HG02588 (cell line): ENCODE measurements around the gene SLC39A1.

Experiments used
- ATAC-seq: cut with Tn5 transposase; IDR thresholded peaks from one replicate; pipeline ENCODE4 v1.9.1; 2021; ENCODE audit warnings: mild to moderate bottlenecking, moderate library complexity; ENCODE audit not compliant: unreplicated experiment

The SLC39A1 gene

DNA sequence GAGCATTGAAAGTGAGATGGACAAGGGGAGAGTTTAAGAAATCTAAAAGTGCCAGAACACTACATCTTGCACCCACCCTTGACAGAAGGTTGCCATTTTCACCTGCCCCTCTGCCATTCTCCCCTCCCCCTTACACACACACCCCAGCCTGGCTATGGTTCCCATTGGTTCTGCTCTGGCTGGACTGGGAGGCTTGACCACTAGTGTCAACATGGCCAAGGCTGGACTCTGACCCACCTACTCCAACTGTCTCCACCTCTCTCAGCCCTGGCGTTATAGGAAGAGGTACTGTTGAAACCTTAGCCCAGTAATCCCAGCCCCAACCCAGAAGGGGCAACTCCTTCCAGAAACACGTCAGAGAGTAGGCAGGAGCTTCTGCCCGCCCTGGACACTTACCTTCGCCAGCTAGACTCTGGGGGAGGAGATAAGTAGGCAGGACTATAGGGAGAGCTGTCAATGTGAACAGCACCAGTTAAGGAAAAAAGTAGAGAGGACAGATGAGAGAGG, 9.4 kb downstream of the SLC39A1 start:
- ATAC-seq: no peak

DNA sequence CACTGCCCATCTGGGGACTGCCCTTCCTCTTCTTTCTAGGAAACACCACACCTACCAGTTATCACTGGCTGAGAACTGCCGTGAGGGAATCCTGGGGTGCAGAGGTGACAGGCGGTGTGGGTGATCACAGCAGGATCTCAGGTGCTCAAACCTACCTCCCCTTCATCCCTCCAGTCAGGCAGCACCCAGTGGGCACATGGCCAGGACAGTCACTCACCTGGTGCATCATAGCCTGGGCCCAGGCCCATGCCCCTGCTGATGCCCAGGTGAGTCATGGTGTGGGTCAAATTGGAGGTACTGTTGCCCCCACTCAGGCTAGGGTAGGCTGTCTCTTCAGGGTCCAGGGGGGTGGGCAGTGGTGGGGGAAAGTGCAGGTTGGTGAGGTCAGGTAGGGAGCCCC, 11.5 kb downstream of the SLC39A1 start:
- no peak for ATAC-seq

DNA sequence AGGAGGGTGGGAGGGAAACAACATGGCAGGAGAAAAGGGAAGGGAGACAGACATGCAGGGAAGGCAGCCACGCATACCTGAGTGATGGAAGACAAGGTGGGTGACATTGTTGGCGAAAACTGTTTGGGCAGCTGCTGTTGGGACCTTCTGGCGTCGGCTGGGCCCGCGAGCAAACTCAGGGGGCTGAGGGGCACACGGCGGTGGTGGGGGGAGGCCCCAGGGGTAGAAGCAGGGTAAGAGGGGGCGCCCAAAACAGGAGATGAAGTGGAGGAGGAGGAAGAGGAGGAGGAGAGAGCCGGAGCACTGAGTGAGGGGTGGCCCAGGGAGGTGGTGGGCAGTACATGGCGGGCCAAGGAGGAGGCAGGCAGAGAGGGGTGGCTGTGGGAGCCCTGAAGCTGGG, 12.2 kb downstream of the SLC39A1 start:
- ATAC-seq: no peak

DNA sequence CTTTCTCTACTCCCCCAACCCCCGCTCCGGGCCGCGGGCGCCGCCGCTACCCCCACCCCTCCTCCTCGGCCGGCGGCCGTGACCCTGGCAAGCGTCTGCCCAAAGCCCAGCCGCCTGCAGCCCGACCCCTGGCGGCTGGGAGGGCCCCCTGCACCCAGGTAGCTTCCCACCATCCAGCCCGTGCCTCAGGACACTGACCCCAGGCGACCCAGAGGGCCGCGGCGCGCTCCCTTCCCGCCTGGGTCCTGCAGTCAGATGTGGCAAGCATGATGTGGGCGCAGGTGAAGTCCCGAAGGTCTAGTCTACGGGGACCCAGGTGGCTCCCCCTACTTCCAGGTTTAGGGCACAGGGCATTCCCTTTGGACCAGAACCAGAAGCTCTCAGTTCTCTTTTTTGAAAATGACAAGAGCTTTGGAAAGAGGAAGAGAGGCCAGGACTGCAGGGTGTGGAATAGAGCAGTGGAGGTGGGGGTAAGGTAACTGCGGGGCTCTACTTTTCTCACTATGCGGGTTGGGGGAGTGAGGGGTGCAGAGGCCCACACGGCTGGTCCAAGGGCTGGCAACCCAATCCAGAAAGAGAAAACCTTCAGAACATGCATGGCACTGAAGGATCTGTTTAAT, 16.6 kb downstream of the SLC39A1 start, which contains the start of gene DENND4B:
DENND4B (minus strand) TSS at position 97 of the 620 bp plus-strand sequence. CDS start 2,344 bp downstream, outside the sequence.
- peak; percentile 68 for ATAC-seq

DNA sequence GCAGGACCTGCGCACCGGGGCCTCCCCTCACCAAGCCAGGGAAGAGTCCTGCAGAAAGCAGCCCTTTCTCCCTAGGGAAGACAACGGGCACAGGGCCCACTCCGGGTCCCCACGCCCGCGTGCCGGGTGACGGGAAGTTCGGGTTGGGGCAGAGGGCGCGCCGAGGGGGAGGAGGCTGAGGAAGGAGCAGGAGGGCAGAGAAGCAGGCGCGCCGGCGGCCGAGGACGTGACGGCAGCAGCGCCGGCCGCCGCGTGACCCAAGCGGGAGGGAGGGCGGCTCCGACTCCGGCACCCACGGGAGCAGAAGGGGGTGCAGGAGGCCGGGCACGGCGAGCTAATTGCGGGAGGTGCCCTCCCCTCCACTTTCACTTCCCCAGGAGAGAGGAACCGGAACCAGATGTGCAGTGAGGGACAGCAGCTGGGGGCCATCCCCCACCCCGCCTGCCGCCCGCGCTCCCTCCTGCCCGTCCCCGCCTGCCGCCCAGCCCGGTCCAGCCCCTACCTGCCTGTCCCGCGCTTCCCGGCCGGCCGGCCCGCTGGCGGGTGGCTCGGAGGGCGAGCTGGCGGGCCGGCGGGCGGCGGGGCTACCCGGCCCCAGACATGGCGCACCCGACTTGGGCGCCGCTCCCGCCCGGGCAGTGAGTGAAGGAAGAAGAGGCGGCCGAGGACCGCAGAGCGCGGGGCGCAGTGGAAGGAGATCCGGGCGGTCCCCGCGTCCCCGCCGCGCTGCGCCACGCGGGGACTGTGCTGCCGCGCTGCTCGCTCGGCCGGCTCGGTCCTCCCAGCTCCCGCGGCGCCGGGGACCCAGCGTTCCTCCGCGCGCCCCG, 17.3 kb downstream of the SLC39A1 start:
- ATAC-seq: peak; percentile 61

DNA sequence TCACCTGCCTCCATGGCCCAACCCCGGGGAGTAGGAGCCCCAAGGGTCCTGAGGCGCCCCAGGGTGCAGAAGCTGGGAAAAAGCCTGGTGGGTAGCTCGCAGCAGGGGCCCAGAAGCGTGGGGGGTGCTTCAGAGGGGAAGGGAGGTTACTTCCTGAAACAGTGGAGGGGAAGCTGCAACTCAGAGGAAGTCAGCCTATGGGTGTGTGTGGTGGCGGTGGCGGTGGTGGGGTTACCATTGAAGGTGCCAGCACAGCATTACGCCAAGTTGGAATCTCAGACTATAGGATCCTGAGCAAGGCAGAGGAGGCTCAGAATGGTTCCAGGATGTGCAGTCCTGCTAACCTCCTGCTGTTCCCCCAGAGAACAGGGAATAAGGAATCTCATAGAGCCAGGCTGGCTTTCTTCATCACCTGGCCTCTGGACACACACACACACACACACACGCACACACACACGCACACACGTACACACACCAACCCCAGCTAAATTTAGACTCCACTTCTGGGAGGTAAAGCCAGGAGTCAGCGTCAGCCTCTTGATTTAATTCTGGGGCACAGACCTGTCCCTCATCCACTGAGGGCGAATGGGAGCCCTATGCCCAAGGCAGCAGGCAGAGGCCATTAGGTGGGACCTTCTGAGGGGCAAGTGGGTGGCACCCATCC, 18.1 kb downstream of the SLC39A1 start:
- ATAC-seq: no peak

DNA sequence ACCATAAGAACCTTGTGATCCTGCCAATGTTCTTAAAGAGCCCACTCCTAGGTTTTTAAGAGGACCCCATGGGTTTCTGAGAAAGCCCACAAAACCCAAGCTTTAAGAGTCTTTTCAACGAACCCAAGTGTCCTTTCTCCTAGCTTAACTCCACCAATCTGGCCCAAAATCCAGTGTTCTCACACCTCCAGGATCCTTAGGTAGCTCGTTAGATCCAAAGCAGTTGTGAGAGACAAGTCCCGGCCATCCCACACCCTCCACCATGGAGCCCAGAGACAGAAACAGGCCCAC, 18.6 kb downstream of the SLC39A1 start:
- ATAC-seq: no peak

DNA sequence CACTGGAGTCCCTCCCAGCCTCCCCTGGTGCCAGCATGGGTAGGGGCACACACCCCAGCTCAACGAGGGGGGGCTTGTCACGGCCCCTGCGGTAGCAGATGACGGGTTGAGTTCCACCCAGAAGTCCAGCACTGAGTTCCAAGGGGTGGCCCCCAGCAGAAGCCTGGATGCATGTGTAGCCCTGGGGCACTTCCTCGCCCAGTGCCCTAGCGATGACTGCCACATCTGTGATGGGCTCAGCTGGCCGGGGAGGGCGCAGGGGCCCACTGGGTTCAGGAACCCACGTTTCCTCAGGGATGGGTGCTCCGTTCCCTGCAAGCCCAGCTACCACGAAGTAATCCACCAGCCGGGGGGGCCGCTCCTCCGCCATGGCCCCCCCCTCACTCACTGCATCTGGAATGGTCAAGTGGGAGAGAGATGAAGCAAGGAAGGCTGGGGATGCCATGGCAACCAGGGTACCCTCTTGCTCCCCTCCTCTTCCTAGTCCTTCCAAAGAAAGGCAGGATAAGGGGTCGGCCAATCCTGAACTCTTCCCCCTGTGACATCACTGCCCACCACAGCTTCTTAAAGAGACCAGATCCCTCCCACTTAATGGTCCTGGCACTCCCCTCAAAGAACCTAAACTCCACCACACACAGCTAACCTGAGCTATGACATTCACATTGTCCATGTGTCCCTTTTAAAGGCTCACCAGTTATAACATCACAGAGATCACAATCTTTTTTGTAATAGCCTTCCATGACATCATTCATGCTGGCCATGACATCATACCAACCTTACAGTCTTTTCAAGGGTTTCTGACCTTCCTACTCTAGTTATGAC, 19.1 kb downstream of the SLC39A1 start:
- no peak for ATAC-seq

DNA sequence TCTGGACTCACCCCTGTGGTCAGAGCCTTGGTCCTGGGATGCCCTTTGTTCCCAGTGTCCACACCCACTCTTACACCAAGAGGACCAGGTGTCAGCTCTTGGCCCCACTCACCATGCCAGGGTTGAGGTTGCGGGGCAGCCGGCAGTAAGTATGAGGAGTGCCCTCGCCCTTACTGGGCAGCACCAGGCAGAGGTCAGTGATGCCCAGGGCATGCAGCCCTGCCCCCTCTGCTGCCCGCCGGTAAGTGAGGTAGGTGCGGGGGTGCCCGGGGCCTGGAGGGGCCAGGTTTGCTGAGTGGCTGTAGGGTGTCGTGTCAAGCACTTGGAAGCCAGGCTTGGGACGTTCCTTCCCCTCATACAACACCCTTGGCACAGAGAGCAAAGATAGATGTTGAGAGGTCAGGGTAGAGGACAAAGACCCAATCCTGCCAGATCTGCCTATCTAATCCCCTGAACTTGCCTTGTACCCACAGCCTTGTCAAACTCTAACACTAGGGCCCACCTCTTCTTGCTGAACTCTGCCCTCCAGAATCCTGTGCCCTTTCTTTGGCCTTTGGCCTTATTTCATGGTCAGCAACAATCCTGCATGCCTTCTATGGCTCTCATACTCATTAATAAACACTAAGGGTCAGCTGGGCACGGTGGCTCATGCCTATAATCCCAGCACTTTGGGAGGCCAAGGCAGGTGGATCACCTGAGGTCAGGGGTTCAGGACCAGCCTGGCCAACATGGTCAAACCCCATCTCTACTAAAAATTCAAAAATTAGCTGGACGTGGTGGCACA, 20.4 kb downstream of the SLC39A1 start:
- ATAC-seq: no peak

DNA sequence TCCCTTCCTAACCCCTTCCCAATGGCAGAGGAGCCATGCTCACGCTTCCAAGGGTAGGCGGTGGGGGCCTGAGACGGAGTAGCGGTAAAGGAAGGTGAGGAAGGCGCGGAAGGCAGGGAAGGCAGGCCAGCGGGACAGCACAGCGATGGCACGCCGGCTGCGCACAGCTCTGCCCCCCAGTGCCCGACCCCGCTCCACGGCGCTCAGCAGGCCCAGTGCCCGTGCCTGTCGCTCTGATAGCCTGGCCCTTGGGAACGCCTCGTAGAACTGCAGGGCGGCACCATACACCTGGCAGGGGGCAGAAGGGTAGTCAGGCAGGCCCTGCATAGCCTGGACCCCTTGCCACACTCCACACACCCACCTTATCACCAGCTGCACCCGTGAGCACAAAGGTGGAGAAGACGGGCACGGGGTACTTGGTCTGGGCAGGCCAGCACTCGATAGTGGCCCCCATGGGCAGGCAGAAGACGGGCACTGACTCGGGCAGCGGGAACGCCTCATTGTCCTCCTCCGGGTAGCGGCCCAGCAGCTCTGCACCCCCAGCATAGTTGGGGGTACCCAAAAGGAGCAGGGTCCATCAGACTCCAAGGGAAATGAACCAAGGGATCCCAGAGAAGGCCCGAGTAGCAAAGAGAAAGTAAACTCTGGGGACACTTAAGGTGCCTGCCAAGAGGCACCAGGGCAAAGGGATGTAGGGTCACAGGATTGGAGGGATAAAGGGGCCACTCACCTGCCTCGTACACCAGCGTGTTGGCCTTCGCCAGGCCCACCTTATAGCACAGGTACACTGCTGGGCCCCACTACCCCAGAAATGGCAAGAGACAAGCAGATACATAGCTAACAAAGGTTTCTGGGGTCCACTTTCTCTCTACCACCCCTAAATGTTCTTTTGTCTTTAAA, 21.3 kb downstream of the SLC39A1 start:
- no peak for ATAC-seq

DNA sequence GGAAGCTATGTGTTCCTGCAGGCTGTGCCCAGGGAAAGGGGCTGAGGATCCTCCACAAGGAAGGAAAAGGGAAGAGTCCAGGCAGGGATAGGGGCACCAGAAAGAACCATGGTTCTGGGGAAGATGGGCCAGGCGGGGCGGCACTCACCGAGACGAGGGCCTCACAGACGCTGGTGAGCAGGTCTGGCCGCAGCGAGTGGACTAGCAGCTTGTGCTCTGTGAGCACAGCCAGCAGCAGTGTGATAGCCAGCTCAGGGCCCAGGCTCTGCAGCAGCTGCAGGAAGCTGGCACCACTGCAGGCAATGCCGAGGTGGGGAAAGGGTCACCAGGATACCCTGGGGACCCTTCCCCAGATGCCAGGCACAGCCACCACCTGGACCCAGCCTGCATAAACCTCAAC, 22.6 kb downstream of the SLC39A1 start:
- ATAC-seq: no peak

DNA sequence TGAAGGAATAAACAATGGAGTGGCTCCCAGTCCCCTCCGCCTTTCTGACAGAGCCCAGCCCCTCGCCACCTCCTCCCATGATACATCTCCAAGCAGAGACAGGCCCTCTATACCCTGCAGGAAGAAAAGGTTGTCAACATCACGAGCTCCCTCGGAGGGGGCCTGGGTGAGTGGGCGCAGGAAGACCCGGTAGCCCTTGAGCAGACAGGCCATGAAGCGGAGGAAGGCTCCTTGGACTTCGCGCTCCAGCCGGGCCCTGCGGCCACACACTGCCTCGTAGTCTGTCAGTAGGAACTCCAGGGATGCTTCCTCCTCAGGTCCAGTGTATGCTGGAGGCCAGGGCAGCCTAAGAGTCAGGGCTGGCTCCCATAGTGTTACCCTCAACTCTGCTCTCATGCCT, 23.9 kb downstream of the SLC39A1 start:
- ATAC-seq: no peak

DNA sequence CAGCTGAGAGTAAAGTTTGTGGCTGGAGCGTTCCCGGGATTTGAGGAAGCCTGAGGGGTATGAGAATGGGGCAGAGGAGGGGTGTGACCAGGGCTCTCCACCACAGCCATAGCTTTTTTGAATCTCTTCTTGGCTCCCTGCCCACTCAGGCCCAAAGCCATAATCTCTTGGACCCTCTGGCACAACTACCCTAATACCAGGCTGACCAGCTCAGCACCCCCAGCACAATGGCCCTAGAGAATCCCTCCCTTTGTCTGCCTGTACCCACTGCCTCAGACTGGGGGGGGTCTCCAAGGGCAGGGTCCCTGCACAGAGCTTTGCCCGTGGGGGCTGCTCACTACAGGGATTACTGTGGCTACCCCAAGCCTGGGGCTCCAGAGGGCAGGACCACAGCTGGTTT, 24.3 kb downstream of the SLC39A1 start:
- ATAC-seq: no peak

DNA sequence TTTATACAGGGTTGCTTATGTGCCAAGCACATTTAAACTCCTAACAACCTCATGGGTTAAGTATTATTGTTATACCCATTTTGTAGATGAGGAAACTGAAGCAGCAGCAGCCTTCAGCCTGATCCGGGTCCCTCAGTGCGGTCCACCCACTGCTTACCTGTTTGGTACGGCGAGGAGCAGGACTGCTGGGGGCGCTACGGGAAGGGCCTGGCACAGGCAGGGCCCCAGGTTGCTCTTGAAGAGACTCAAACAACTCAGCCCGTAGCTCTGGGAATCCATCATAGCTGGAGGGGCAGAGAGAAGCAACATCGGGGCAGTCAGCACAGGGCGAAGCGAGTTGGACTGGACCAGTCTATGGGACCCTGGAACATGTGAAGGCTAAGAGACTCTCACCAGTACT, 26.0 kb downstream of the SLC39A1 start:
- no peak for ATAC-seq

DNA sequence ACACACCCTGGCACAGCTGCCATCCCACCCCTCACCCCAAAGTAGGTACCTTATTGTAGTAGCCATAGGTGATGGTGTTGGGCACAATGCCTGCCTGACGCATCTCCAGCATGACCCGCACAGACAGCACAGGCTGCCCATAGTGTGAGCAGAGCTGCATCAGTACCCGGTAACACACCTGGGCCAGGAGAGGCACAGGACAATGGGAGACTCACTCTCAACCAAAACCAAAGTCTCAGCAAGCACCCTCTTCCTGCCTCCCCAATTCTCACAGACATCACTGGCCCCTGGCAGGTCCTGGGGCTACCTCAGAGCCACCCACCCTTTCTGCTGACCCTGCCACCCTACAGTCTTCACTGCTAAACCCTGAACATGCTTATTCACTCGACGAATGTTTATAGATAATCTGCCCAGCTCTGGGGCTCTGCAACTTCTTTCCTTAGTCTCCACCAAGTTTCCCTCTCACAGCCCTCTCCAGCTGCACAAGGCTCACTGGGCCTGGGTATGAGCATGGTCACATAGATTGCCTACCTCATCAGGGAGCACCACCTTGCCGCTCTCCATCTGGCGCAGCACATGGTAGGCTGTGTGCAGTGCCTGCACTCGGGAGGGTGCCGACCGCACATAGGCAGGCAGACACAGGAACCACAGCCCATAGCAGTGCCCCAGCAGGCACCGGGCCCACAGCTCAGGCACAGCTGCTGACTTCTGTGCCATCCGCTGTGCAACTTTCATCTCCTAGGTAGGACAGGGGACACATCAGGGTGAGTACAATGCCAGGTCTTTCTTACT, 27.1 kb downstream of the SLC39A1 start:
- ATAC-seq: no peak

DNA sequence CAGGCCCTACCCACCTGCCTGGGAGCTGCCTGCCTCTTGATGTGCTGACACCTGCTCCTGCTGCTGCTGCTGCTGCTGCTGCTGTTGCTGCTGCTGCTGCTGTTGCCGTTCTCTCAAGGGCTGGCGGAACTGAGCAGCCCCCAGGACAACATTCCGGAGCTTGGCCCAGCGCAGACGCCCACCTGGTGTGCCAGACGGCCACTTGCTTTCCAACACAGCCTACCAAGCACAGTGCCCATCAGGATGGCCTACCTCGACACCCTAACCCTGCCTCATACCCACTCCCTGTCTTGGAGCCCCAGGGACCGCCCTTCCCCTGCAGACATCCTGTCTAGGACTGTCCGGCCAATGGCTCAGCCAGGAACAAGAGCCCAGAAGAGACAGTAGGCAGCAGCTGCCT, 28.6 kb downstream of the SLC39A1 start:
- ATAC-seq: no peak

DNA sequence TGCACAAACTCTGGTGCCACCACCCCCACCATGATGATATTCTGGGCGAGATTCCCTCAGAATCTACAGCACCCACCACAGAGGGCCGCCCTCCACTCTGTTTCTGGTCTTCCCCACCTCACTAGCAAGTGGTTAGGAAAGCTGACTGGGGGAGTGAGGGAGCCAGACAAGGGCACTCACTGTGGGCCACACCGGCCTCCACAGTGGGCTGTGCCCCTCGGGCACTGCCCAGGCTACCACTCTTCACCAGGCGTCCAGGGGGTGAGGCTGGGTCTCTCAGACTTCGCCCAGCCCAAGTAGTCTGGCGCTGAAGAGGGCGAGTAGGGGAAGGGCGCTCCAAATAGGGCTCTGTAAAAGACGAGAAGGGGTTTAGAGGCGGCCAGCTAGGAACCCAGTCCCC, 29.4 kb downstream of the SLC39A1 start:
- ATAC-seq: no peak

DNA sequence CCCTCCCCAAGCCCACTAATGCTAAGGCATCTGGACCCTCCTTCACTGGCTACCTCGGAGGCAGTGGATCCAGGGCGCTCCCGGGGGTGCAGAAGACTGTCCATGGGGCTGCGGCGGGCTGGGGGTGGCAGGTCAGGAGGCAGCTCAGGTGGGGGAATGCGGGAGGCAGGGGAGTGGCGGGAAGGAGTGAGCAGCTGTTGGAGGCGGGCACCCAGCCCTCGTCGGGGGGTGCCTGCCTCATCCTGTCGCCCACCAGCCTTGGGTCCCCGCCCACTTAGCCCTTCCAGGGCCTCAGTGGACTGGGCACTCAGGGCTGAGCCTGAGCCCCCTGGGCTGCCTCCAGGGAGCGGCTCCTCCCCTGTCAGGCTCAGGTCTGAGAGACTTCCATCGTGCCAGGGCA, 29.9 kb downstream of the SLC39A1 start:
- ATAC-seq: no peak
